ENCODE results near the gene TRERF1. TPM values are rescaled to one million over a fixed set of nuclear protein-coding genes. Genes with fewer than 3 reads are reported as not detected.

TRERF1 gene
- polyA plus RNA-seq, 3 donors = 14.1 to 18.3 (median 15.8) TPM

GRCh38 chr6:42251911-42252637 lies 199.7 kb downstream of the TRERF1 start:
- no peak for DNase-seq

GRCh38 chr6:42251500-42251899 lies 200.2 kb downstream of the TRERF1 start:
- no peak for DNase-seq

- no peak for DNase-seq
Measured at GRCh38 chr6:42250274-42250931, 201.3 kb downstream of the TRERF1 start.

- DNase-seq = no peak
Measured at GRCh38 chr6:42249279-42249678, 202.4 kb downstream of the TRERF1 start.

- no peak for DNase-seq
Measured at GRCh38 chr6:42243046-42243445, 208.7 kb downstream of the TRERF1 start.

GRCh38 chr6:42241915-42242314 lies 209.8 kb downstream of the TRERF1 start:
- DNase-seq = no peak

- DNase-seq = no peak
Measured at GRCh38 chr6:42239736-42240375, 211.9 kb downstream of the TRERF1 start.

GRCh38 chr6:42239333-42239732 lies 212.4 kb downstream of the TRERF1 start:
- DNase-seq = no peak

- no peak for DNase-seq
Measured at GRCh38 chr6:42237857-42238256, 213.9 kb downstream of the TRERF1 start.

- DNase-seq = no peak
Measured at GRCh38 chr6:42236682-42237473, 214.8 kb downstream of the TRERF1 start.

- no peak for DNase-seq
Measured at GRCh38 chr6:42236030-42236429, 215.7 kb downstream of the TRERF1 start.

GRCh38 chr6:42232035-42232434 lies 219.7 kb downstream of the TRERF1 start:
- no peak for DNase-seq

- no peak for DNase-seq
Measured at GRCh38 chr6:42230345-42231321, 221.1 kb downstream of the TRERF1 start.

- no peak for DNase-seq
Measured at GRCh38 chr6:42229506-42230119, 222.1 kb downstream of the TRERF1 start.

GRCh38 chr6:42228305-42228704 lies 223.4 kb downstream of the TRERF1 start:
- no peak for DNase-seq

- no peak for DNase-seq
Measured at GRCh38 chr6:42227173-42227850, 224.4 kb downstream of the TRERF1 start.

- DNase-seq = no peak
Measured at GRCh38 chr6:42226645-42227143, 225.0 kb downstream of the TRERF1 start.

- DNase-seq = no peak
Measured at GRCh38 chr6:42226161-42226611, 225.5 kb downstream of the TRERF1 start.

- no peak for DNase-seq
Measured at GRCh38 chr6:42225419-42225818, 226.3 kb downstream of the TRERF1 start.

- no peak for DNase-seq
Measured at GRCh38 chr6:42225029-42225339, 226.7 kb downstream of the TRERF1 start.

Data from renal pelvis (tissue), 4 donors.